ENCODE results near the gene R3HDM4. TPM values are rescaled to one million over a fixed set of nuclear protein-coding genes. Genes with fewer than 3 reads are reported as not detected.

The R3HDM4 gene
- total and polyA plus RNA-seq, 2 donors (not counting 3 experiments of a cell fraction or from before 2014, with no cell fraction given) = 51.8 to 53.9 TPM

DNA sequence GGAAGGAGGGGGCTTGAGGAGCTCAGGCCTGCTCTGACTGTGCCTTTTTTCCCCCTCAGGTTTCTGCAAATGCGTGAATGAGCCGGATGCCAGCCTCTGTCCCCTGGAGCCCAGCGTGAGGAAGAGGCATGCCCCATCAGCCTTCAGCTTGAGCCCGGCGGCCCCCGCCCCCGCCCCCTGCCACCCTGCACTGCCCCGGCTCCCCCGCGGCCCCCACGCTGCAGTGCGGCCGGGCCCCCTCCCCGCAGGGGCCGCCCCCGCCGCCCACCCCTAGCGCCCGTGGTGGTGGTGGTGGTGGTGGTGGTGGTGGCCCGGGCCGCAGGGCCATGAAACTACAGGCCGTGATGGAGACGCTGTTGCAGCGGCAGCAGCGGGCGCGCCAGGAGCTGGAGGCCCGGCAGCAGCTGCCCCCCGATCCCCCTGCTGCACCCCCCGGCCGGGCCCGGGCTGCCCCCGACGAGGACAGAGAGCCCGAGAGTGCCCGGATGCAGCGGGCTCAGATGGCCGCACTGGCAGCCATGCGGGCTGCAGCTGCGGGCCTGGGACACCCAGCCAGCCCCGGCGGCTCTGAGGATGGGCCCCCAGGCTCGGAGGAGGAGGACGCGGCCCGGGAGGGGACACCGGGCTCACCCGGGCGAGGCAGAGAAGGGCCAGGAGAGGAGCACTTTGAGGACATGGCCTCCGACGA, 16.3 kb upstream of the R3HDM4 start:
- FAIRE-seq (no peak), DNase-seq (ENCODE audit: low read depth, low spot score) (no peak)
- Histone ChIP-seq H3K4me1 (ENCODE audit: control insufficient read depth, extremely low read depth, insufficient read depth, low read length) (peaks cover 12% of the 10 kb centered on the region), H3K79me2 (ENCODE audit: control insufficient read depth, insufficient read depth, low read length) (no peaks in the 10 kb centered on the region), H3K36me3 (ENCODE audit: control insufficient read depth in 2 of 2, extremely low read depth in 1 of 2, insufficient read depth in 2 of 2, low read length in 2 of 2) (no peaks in the 10 kb centered on the region), H3K4me2 (ENCODE audit: insufficient read depth, low read length) (no peak overlapping the region), H3K27me3 (ENCODE audit: control insufficient read depth in 2 of 2, insufficient read depth in 2 of 2, low read length in 2 of 2) (no peaks in the 10 kb centered on the region), H4K20me1 (replicated peaks; ENCODE audit: control insufficient read depth, extremely low read depth, insufficient read depth, low read length) (no peaks in the 10 kb centered on the region), H3K27ac (ENCODE audit: insufficient read depth, low read depth, low read length) (no peak overlapping the region), H3K9me1 (replicated peaks; ENCODE audit: control insufficient read depth, extremely low read depth, insufficient read depth, low read length) (no peaks in the 10 kb centered on the region), H3K4me3 (replicated peaks in 1 of 3; ENCODE audit: insufficient read depth in 1 of 3, low read depth in 1 of 3, low read length in 3 of 3) (no peak overlapping the region), H3K9me3 (replicated peaks; ENCODE audit: control insufficient read depth, insufficient read depth, low read length) (no peaks in the 10 kb centered on the region), H2AFZ (ENCODE audit: low read depth, low read length) (no peak overlapping the region), H3K9ac (replicated peaks; ENCODE audit: extremely low read depth, insufficient read depth, low read length) (no peak overlapping the region)
- intact Hi-C loops (cut with micrococcal nuclease) = no loop called here
- ChIA-PET POLR2A (no interaction called here), CTCF (interaction anchor here (1.5 kb wide), 1 partner anchor 55 kb away, joined by 3 read pairs; the partner anchor contains the start of gene WDR18)
- TF ChIP-seq GATA2 (IDR thresholded peaks at IDR 0.05; ENCODE audit: insufficient read depth, insufficient read length, low read depth, low read length) (no peak), EZH2 (IDR thresholded peaks at IDR 0.05; ENCODE audit: borderline replicate concordance, low read depth, low read length, severe bottlenecking) (no peak), POLR2AphosphoS5 (IDR thresholded peaks at IDR 0.05; ENCODE audit: insufficient read depth, low read depth, low read length) (no peak), MAX (IDR thresholded peaks at IDR 0.05; ENCODE audit: insufficient read depth, insufficient read length) (no peak), MYC (IDR thresholded peaks at IDR 0.05; ENCODE audit: low read depth, low read length) (no peak), POLR2A (IDR thresholded peaks at IDR 0.05; ENCODE audit: low read depth, low read length) (no peak), JUN (IDR thresholded peaks at IDR 0.05; ENCODE audit: borderline replicate concordance, insufficient read depth, insufficient read length, low read depth) (no peak), FOS (IDR thresholded peaks at IDR 0.05; ENCODE audit: borderline replicate concordance, insufficient read depth, low read length) (no peak)
- TF ChIP-seq, protein P1, sequence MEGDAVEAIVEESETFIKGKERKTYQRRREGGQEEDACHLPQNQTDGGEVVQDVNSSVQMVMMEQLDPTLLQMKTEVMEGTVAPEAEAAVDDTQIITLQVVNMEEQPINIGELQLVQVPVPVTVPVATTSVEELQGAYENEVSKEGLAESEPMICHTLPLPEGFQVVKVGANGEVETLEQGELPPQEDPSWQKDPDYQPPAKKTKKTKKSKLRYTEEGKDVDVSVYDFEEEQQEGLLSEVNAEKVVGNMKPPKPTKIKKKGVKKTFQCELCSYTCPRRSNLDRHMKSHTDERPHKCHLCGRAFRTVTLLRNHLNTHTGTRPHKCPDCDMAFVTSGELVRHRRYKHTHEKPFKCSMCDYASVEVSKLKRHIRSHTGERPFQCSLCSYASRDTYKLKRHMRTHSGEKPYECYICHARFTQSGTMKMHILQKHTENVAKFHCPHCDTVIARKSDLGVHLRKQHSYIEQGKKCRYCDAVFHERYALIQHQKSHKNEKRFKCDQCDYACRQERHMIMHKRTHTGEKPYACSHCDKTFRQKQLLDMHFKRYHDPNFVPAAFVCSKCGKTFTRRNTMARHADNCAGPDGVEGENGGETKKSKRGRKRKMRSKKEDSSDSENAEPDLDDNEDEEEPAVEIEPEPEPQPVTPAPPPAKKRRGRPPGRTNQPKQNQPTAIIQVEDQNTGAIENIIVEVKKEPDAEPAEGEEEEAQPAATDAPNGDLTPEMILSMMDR (IDR thresholded peaks at IDR 0.05; ENCODE audit: extremely low read depth in 1 of 2, insufficient read depth in 1 of 2, low read depth in 1 of 2, low read length in 2 of 2) = no peak
- dilution Hi-C loops (cut with MboI; ENCODE audit: extremely low pct_ligation_motif_present, low sequenced_read_pairs) = no loop called here
- BruUV-seq (replicated peaks) = no TSS peak

All from endothelial cell of umbilical vein (primary cell).